Osteocyte (in vitro differentiated cells): ENCODE data around the gene ATE1. TPM values are rescaled to one million over a fixed set of nuclear protein-coding genes. Genes with fewer than 3 reads are reported as not detected.

Source experiments
- DNase-seq: peaks from one replicate; pipeline ENCODE4 v3.0.0; 2021; ENCODE audit warnings: mixed read lengths; ENCODE audit not compliant: unreplicated experiment; ENCODE audit errors: extremely low spot score
- H3K27ac Mint-ChIP-seq: one replicate; pipeline ENCODE4 v1.8.0; 2021; ENCODE audit warnings: mild to moderate bottlenecking, mixed read lengths; ENCODE audit not compliant: unreplicated experiment
- H3K27me3 Mint-ChIP-seq: one replicate; pipeline ENCODE4 v1.8.0; 2021; ENCODE audit warnings: mixed read lengths; ENCODE audit not compliant: unreplicated experiment
- H3K36me3 Mint-ChIP-seq: one replicate; pipeline ENCODE4 v1.8.0; 2021; ENCODE audit warnings: mixed read lengths; ENCODE audit not compliant: unreplicated experiment
- H3K4me1 Mint-ChIP-seq: one replicate; pipeline ENCODE4 v1.8.0; 2021; ENCODE audit warnings: mixed read lengths; ENCODE audit not compliant: unreplicated experiment
- H3K4me3 Mint-ChIP-seq: one replicate; pipeline ENCODE4 v1.8.0; 2021; ENCODE audit warnings: mild to moderate bottlenecking, moderate library complexity, mixed read lengths; ENCODE audit not compliant: unreplicated experiment
- H3K9me3 Mint-ChIP-seq: one replicate; pipeline ENCODE4 v1.8.0; 2021; ENCODE audit warnings: mixed read lengths; ENCODE audit not compliant: unreplicated experiment
- CTCF ChIP-seq: fragments of 200-600 bp; sonication (generic); IDR thresholded peaks from 2 replicates; pipeline ENCODE4 v1.5.0; 2021; ENCODE audit warnings: antibody characterized with exemption, mild to moderate bottlenecking, moderate library complexity
- total RNA-seq: library from RNA; stranded (reverse); gene quantifications from 2 replicates; pipeline ENCODE4 v1.2.1, GENCODE V29; 2021

Gene ATE1
- total RNA-seq, 1 donor from 2014 or later, result 29.0 TPM

- Mint-ChIP-seq H3K27me3 (no peaks in the 10 kb centered on the region), H3K4me1 (peaks cover 45% of the 10 kb centered on the region), H3K4me3 (no peak overlapping the region), H3K36me3 (peaks cover 12% of the 10 kb centered on the region), H3K9me3 (no peaks in the 10 kb centered on the region), H3K27ac (no peak overlapping the region)
- DNase-seq, result no peak
- TF ChIP-seq CTCF, result no peak
Measured at GRCh38 chr10:121796342-121796741, 131.5 kb downstream of the ATE1 start.

GRCh38 chr10:121792198-121792597, 135.6 kb downstream of the ATE1 start:
- no peak for DNase-seq
- TF ChIP-seq CTCF, result no peak
- peaks cover 22% of the 10 kb centered on the region for H3K4me1 Mint-ChIP-seq
- H3K9me3 Mint-ChIP-seq, result no peaks in the 10 kb centered on the region
- H3K4me3 Mint-ChIP-seq, result no peak overlapping the region
- peaks cover 17% of the 10 kb centered on the region for H3K36me3 Mint-ChIP-seq
- H3K27ac Mint-ChIP-seq, result no peak overlapping the region
- H3K27me3 Mint-ChIP-seq, result no peaks in the 10 kb centered on the region

- Mint-ChIP-seq H3K4me3 (no peak overlapping the region), H3K27ac (no peak overlapping the region), H3K9me3 (no peaks in the 10 kb centered on the region), H3K27me3 (no peaks in the 10 kb centered on the region), H3K36me3 (peaks cover 17% of the 10 kb centered on the region), H3K4me1 (peaks cover 22% of the 10 kb centered on the region)
- DNase-seq, result no peak
- TF ChIP-seq CTCF, result no peak
Measured at GRCh38 chr10:121791761-121792160, 136.1 kb downstream of the ATE1 start.

- Mint-ChIP-seq H3K4me1 (peaks cover 16% of the 10 kb centered on the region), H3K27ac (no peak overlapping the region), H3K27me3 (no peaks in the 10 kb centered on the region), H3K36me3 (peaks cover 14% of the 10 kb centered on the region), H3K9me3 (no peaks in the 10 kb centered on the region), H3K4me3 (no peak overlapping the region)
- TF ChIP-seq CTCF, result no peak
- no peak for DNase-seq
Measured at GRCh38 chr10:121788717-121789116, 139.1 kb downstream of the ATE1 start.

- peaks cover 16% of the 10 kb centered on the region for H3K4me1 Mint-ChIP-seq
- H3K27ac Mint-ChIP-seq, result no peak overlapping the region
- TF ChIP-seq CTCF, result no peak
- H3K4me3 Mint-ChIP-seq, result no peak overlapping the region
- no peaks in the 10 kb centered on the region for H3K27me3 Mint-ChIP-seq
- H3K9me3 Mint-ChIP-seq, result no peaks in the 10 kb centered on the region
- H3K36me3 Mint-ChIP-seq, result peaks cover 14% of the 10 kb centered on the region
- no peak for DNase-seq
Measured at GRCh38 chr10:121788115-121788514, 139.7 kb downstream of the ATE1 start.
